Stimulated activated CD8-positive, alpha-beta memory T cell treated with anti-CD3 and anti-CD28 coated beads, Interleukin-12 subunit alpha, Interleukin-12 subunit beta, amount 100 ng/mL, for 24 hours (primary cell): ENCODE measurements around the gene C2orf49.
A peak's percentile ranks its signal among the peaks of the same experiment; 100 is the strongest.

Experiments used
- DNase-seq: peaks from one replicate; pipeline ENCODE4 v3.0.0-alpha.2; 2020; ENCODE audit errors: extremely low read depth

C2orf49 gene

DNA sequence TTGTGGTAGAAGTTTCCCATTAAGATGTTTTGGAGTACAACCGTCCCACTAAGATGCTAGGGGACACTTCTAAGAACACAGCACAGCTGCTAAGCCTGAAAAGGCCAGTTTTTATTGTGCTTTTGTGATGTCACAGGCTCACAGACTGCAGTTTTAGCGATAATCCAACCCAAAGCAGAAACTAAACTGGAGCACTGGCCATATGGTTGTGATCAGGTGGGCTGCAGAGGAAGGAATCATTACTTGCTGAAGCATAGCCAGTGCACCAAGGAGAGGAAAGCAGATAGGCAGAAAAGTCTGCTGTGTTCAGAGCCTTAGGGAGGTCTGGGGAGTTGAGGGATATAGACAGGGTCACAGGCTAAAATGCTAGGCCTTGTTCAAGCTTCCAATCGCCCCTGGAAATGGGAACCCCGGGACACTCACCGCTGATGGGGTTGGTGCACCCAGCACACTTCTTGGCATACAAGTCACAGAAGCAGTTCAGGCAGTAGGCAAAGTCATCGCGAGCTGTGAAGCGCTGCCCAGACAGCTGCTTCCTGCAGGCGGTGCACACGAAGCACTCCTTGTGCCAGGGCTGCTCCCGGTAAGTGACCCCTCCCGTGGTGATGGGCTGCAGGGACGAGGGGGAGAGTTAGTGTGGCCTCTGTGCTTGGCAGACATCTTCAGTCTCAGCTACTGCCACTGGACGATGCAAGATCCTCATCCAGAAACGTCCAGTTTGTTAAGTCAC is 25.7 kb downstream of the C2orf49 start:
- DNase-seq, result no peak

DNA sequence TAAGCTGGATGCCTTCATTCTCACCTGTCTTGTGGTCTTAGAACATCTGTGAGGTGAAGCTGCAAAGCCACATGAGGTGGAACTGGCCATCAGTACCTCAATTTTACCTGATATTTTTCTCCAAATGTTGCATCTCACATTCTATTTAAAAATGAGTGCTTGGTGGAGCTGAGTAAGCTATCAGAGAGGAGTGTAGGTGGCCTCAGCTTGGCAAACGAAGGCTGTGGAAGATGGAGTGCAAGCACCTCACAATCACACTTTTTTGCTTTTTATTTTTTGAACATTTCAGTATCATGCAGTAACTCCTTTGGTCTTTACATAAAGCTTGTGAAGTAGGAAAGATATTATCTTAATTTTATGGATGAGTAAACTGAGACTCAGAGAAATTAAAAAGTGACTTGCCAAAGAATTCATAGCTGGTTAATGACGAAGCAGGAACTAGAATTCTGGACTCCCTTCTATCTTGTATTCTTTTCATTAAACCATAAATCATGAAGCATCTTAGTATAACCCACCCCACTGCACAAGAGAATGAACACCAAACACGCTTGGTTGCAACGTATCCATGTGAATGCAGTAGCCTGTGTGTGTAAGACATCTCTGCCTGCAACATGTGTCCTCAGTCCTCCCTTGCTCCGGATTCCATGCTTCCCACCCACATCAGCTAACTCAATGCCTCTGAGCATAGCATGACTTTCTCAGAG is 27.2 kb downstream of the C2orf49 start:
- no peak for DNase-seq

- DNase-seq, result no peak
These were observed 27.9 kb downstream of the C2orf49 start for GRCh38 chr2:105365206-105365605.

GRCh38 chr2:105368759-105369408 is 31.5 kb downstream of the C2orf49 start:
- DNase-seq, result no peak

- peak; percentile 57 for DNase-seq
These were observed 32.7 kb downstream of the C2orf49 start for GRCh38 chr2:105369777-105370690.

- no peak for DNase-seq
These were observed 33.8 kb downstream of the C2orf49 start for GRCh38 chr2:105371156-105371555.

DNA sequence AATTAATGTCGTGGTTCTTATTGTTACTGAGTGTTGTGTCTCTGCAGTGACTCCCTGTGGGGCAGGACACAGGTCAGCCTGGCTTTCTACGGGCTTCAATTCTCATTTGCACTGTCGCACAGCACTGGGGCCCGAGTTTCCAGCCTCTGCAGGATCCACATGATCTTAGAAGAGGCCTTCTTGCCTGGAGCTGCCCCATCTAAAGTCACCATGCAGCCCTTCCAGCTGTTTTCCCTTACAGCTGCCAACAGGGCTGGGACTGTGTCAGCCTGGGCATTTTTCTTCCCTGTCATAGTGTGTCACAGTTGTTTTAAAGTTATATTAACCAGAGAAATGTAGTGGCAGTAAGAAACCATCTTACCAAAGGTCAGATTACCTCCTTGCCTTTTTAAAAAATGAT is 34.5 kb downstream of the C2orf49 start:
- DNase-seq, result no peak

DNA sequence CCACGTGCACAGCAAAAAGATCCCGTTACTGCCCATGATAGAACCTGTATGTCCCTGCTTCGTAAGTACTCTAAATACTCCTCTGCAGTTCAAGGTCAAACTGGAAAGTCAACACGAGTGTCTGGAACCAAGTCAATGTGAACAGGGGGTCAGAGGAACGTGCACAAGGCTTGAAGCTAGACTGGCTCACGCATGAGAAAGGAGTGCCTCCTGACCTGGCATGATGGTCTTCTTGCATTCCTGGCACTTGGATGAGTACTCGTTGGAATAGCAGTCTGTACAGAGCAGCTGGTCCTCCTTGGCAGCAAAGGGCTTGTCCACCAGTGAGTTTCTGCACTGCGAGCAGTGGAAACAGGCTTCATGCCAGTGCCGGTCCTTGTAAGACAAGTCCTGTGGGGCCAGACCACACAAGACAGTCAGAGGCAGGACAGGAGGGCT is 36.0 kb downstream of the C2orf49 start:
- DNase-seq, result no peak

GRCh38 chr2:105373895-105374401 is 36.6 kb downstream of the C2orf49 start:
- DNase-seq, result no peak

DNA sequence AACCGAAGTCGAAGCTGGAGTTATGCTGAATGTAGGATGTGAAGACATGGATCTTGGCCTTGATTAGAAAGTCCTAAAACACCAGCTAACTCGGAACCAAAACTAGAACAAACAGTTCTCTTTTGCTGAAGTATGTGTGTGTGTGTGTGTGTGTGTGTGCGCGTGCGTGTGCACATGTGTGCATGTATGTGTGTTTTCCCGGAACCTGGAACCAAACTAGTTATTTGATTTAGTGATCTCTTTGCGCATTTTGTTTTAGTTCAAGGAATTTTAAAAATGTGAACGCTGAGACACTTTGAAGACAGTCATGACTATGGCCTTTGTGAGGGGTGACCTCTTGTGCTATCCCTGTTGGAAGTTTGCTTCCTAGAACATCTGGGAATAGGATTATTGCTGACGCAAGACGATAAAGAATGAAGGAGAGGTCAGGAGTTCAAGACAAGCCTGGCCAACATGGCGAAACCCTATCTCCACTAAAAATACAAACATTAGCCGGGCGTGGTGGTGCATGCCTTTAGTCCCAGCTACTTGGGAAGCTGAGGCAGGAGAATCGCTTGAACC is 37.7 kb downstream of the C2orf49 start:
- DNase-seq, result no peak

DNA sequence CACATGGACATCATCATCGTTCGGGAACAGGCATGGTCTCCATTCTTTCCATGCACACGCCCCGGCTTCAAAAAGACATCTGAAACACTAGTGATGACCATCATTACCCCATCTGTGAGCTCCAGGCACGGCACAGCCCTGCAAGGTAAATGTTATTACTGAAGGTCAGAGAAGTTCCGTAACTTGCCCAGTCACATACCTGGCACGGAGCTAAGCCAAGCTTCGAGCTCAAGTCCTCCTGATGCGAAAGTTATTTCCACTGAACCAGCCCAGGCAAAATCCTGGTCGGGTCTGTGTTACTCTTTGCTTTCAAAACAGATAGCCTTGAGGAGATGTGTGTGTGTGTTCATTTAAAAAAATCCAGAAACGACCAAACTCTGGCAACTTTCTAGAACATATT is 38.7 kb downstream of the C2orf49 start:
- DNase-seq, result no peak

- DNase-seq, result no peak
These were observed 39.5 kb downstream of the C2orf49 start for GRCh38 chr2:105376789-105377240.

DNA sequence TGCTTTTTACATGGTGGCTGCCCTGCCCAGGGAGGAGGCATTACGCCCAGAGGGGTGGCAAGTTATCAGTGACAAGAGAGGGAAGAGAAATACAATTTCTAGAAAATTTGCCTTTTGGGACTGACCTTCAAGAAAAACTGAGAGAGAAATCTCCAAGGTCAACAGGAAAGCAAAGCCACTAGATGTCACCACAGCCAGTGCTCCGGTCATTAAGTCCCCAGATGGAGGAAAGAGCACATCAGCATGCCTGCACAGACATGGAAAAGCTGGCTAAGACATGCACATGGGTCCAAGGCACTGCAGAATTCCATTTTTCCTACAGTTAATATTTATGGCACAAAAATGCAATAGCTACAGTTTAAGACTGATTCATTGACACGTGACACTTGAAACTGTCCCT is 40.5 kb downstream of the C2orf49 start:
- DNase-seq, result no peak

DNA sequence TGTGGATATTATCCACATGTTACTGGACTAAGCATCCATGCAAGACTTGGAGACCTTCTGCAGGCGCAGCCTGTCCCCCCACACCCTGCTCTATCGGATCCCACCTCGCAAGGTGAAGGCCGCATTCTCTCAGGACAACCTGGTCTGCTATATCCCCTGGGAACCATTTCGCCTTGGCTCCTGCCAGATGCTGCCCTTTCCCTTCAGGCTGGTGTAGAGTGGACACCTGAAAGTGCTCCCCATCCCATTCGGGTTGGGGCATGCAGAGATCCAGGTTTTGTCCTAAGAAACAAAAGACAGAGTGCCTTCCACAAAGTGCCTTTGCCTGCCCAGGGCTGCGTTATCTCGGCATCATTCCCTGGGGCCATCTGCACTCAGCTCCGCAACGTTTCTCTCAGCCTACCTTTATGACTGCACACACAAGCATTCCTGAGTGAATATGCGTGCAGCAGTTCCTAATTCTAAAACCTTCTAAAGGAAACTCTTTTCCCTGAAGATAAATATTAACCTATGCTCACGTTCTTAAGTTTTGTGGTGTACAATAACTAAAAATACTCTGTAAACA is 41.0 kb downstream of the C2orf49 start:
- DNase-seq, result no peak

- DNase-seq, result no peak
These were observed 41.6 kb downstream of the C2orf49 start for GRCh38 chr2:105378921-105379383.

DNA sequence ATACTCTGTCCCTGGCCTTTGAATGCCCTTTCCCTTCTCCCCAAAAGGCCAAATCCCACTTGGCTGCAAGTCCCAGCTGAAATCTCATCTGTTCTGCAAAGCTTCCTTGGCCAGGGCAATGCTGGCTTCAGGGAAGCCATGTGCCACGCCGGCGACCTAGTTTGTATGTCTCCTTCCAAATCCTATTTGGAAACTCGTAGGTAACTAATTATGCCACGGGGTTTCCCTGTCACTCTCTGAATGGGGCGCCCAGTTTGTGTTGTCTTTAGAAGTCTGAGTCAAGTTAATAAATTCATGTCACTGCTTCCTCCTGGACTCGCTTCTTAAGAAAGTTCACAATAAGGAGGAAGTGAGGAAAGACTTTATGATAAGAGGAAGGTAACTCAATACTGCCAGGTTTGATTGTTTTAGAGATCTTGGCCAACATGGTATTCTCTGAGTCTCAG is 42.4 kb downstream of the C2orf49 start:
- DNase-seq, result no peak

GRCh38 chr2:105380432-105381100 is 43.2 kb downstream of the C2orf49 start:
- no peak for DNase-seq

DNA sequence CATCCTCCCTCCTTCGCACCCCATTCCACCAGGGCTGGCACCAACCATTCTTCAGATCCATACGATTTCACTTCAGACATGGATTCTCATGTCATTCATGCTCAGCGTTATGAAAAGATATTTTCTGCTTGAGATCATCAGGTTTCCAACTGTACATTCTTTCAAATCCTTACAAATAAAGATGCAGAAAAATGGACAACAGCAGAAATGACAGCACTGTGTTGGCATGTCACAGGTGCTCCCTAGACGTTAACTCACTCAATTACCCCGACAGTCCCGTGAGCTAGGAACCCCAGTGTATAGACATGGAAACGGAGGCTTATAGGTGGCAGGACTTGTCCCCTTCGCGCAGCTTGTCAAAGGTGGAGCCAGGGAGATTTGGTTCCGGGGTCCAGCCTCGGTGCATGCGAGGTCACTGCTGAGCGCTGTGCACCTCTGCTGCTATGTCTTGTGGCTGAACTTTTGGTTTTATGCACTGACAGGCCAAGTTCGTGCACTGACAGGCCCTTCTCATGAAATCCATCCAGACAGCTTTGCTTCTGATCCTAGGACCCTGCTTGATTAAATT is 43.8 kb downstream of the C2orf49 start:
- DNase-seq, result no peak

GRCh38 chr2:105382177-105382576 is 44.8 kb downstream of the C2orf49 start:
- DNase-seq, result no peak
